CD4-positive, alpha-beta T cell (primary cell): ENCODE data around the gene ATP5PO. TPM values are rescaled to one million over a fixed set of nuclear protein-coding genes. Genes with fewer than 3 reads are reported as not detected.
A peak's percentile ranks its signal among the peaks of the same experiment; 100 is the strongest.

Source experiments
- ATAC-seq: fragments of 200-7000 bp; cut with Tn5 transposase; one replicate; pipeline ENCODE4 v1.10.0; 2022; ENCODE audit warnings: mild to moderate bottlenecking; ENCODE audit not compliant: poor library complexity
- CTCF ChIA-PET: fragments of 350-600 bp; sonication (Branson Sonifier 250); formaldehyde crosslinking; loops from one replicate; lab custom pipeline; 2021; ENCODE audit warnings: antibody characterized with exemption, inconsistent platforms; lab: Charles Lee
- POLR2A ChIA-PET: fragments of 350-600 bp; sonication (Branson Sonifier 250); formaldehyde crosslinking; loops from one replicate; lab custom pipeline; 2021; ENCODE audit warnings: antibody characterized with exemption, inconsistent platforms; lab: Charles Lee
- DNase-seq, 14 experiments: peaks; one replicate each; pipeline ENCODE4 v3.0.0-alpha.2; 2013 to 2020; ENCODE audit warnings: mixed read lengths in 2 of 14
- H3K27ac ChIP-seq, 2 donors: one replicate each; pipeline versions ENCODE4 v1.5.1 to v1.7.0; 2013; ENCODE audit warnings: low read length in 2 of 2, low read depth in 1 of 2, mild to moderate bottlenecking in 1 of 2
- H3K27me3 ChIP-seq, 2 experiments: 1 replicate in 1 of 2; 2 replicates in 1 of 2; pipeline versions ENCODE4 v1.6.1 to v1.7.0; 2013; ENCODE audit warnings: low read length in 2 of 2, control low read depth in 1 of 2, mild to moderate bottlenecking in 1 of 2, moderate library complexity in 1 of 2; ENCODE audit not compliant: insufficient read depth in 2 of 2, control insufficient read depth in 1 of 2
- H3K36me3 ChIP-seq: one replicate; pipeline ENCODE4 v1.6.1; 2013; ENCODE audit warnings: low read length, control low read depth; ENCODE audit not compliant: insufficient read depth
- H3K4me1 ChIP-seq: one replicate; pipeline ENCODE4 v1.6.1; 2013; ENCODE audit warnings: low read length, control low read depth; ENCODE audit not compliant: insufficient read depth
- H3K4me3 ChIP-seq: one replicate; pipeline ENCODE4 v1.5.1; 2013; ENCODE audit warnings: mild to moderate bottlenecking, low read length, moderate library complexity
- H3K9me3 ChIP-seq, 2 experiments: 1 replicate in 1 of 2; 2 replicates in 1 of 2; pipeline versions ENCODE4 v1.6.1 to v1.7.0; 2013; ENCODE audit warnings: low read length in 2 of 2, mild to moderate bottlenecking in 2 of 2, control low read depth in 1 of 2, moderate library complexity in 1 of 2; ENCODE audit not compliant: control insufficient read depth in 1 of 2, insufficient read depth in 1 of 2
- H3K27ac Mint-ChIP-seq: one replicate; pipeline ENCODE4 v1.8.0; 2020; ENCODE audit warnings: mixed read lengths
- H3K27me3 Mint-ChIP-seq: one replicate; pipeline ENCODE4 v1.8.0; 2021; ENCODE audit warnings: mixed read lengths
- H3K36me3 Mint-ChIP-seq: one replicate; pipeline ENCODE4 v1.8.0; 2021; ENCODE audit warnings: low read depth, mixed read lengths
- H3K4me1 Mint-ChIP-seq: one replicate; pipeline ENCODE4 v1.8.0; 2021; ENCODE audit warnings: low read depth, mixed read lengths
- H3K4me3 Mint-ChIP-seq: one replicate; pipeline ENCODE4 v1.8.0; 2020; ENCODE audit warnings: mild to moderate bottlenecking, mixed read lengths
- H3K9me3 Mint-ChIP-seq: one replicate; pipeline ENCODE4 v1.8.0; 2020; ENCODE audit warnings: mixed read lengths
- CTCF ChIP-seq: fragments of 200-600 bp; IDR thresholded peaks from one replicate; pipeline ENCODE4 v1.8.0; 2022; ENCODE audit warnings: antibody characterized with exemption, mild to moderate bottlenecking
- intact Hi-C, 2 experiments: fragments of 100-400 bp; cut with DNase I in 1 of 2; cut with micrococcal nuclease in 1 of 2; formaldehyde crosslinking; loops; one replicate each; pipeline versions ENCODE4 v1.15.1 to v1.9.0; 2023 to 2025; cut with DNase I, micrococcal nuclease
- polyA plus RNA-seq, 2 donors: library from polyadenylated mRNA; unstranded; fragments of 120-200 nt; gene quantifications; one replicate each; pipeline ENCODE4 v1.2.1, GENCODE V29; 2013
- total RNA-seq, 174 experiments: library from RNA in 2 of 174; stranded (reverse) in 2 of 174; gene quantifications; one replicate each; pipeline ENCODE4 v1.2.3 and lab custom pipeline; 2021 to 2026

Gene ATP5PO
- total RNA-seq = 100 to 1,000 TPM; 143 to 149 TPM
- 209 TPM for polyA plus RNA-seq (2013, experiment 1 of 2)
- 170 TPM for polyA plus RNA-seq (2013, experiment 2 of 2)
- 16.6 to 46.3 (median 28.5) reads per million in 172 experiments for total RNA-seq (lab: John Stamatoyannopoulos, UW)

- TF ChIP-seq CTCF = no peak
- Histone ChIP-seq H3K27me3 (no peaks in the 10 kb centered on the region), H3K9me3 (no peaks in the 10 kb centered on the region), H3K36me3 (peaks cover 28% of the 10 kb centered on the region), H3K4me3 (peak within 1 kb of the TSS; percentile 75), H3K4me1 (peaks cover 19% of the 10 kb centered on the region), H3K27ac (peak within 1 kb of the TSS; percentile 37 to 66)
- no peaks in the 10 kb centered on the region for H3K9me3 Mint-ChIP-seq
- peak within 1 kb of the TSS; percentile 97 for H3K4me3 Mint-ChIP-seq
- no peaks in the 10 kb centered on the region for H3K27me3 Mint-ChIP-seq
- H3K27ac Mint-ChIP-seq = peak within 1 kb of the TSS; percentile 92
- intact Hi-C loops = loop anchor here in 1 of 2 experiments (1.0 to 10.0 kb wide), 2 partner anchors 271 to 700 kb away; partner anchors contain the start of genes CRYZL1, ITSN1 and RCAN1
- H3K4me1 Mint-ChIP-seq = peaks cover 38% of the 10 kb centered on the region
- ChIA-PET POLR2A (interaction anchor here (1.4 to 1.7 kb wide), 2 partner anchors 16 to 32 kb away, joined by 3 to 8 read pairs; no protein-coding TSS in a partner anchor), CTCF (interaction anchor here (1.3 to 3.4 kb wide), 2 partner anchors 8 to 174 kb away, joined by 3 to 17 read pairs; no protein-coding TSS in a partner anchor)
- ATAC-seq = peak; percentile 99
- H3K36me3 Mint-ChIP-seq = peaks cover 46% of the 10 kb centered on the region
- DNase-seq = peak; percentile 89 to 98 (median 94)
Observed at GRCh38 chr21:33915368-33916199, at the start of gene ATP5PO. Gene ATP5PO (minus strand): TSS chr21:33915804. CDS start chr21:33915763, 41 bp downstream.

DNA sequence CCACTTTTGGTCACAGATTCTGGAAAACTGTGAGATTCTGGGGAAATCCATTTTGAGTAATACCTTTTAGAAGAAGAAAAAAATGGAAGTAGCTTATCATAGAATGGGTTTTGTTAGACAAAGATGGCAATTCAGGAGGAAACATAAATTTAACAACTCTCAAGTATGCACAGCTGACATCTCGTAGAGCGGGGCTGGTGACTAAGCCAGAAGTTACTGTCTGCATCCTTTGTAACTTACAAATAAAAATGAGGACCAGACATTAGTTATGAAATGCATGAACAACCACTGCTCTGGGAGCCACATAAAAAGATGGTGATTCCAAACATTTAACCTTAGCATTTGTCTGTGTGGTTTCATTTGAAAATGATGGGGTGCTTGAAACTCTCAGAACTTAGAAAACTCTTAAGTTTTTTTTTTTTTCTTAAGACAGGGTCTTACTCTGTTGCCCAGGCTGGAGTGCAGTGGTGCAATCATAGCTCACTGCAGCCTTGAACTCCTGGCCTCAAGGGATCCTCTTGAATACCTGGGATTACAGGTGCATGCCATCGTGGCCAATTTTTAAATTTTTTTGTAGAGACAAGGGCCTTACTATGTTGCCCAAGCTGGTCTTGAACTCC lies 49.2 kb upstream of the ATP5PO start:
- ATAC-seq = no peak
- H3K4me3 Mint-ChIP-seq = no peak overlapping the region
- TF ChIP-seq CTCF = no peak
- peaks cover 0 to 6% of the 10 kb centered on the region in 2 experiments for H3K9me3 ChIP-seq
- no peaks in the 10 kb centered on the region for H3K9me3 Mint-ChIP-seq
- POLR2A ChIA-PET = interaction anchor here (1.6 to 3.5 kb wide), 2 partner anchors 16 to 41 kb away, joined by 4 to 18 read pairs; no protein-coding TSS in a partner anchor
- no peak overlapping the region for H3K27ac Mint-ChIP-seq
- CTCF ChIA-PET = interaction anchor here (1.1 kb wide), 1 partner anchor 15 kb away, joined by 3 read pairs; no protein-coding TSS in a partner anchor
- no peaks in the 10 kb centered on the region for H3K27me3 Mint-ChIP-seq
- no peak overlapping the region for H3K27ac ChIP-seq
- H3K4me1 Mint-ChIP-seq = peaks cover 33% of the 10 kb centered on the region
- peaks cover 6% of the 10 kb centered on the region for H3K4me1 ChIP-seq
- no peak for DNase-seq
- H3K4me3 ChIP-seq = no peak overlapping the region
- peaks cover 44% of the 10 kb centered on the region for H3K36me3 ChIP-seq
- intact Hi-C loops = no loop called here
- H3K36me3 Mint-ChIP-seq = peaks cover 68% of the 10 kb centered on the region
- H3K27me3 ChIP-seq = no peaks in the 10 kb centered on the region

DNA sequence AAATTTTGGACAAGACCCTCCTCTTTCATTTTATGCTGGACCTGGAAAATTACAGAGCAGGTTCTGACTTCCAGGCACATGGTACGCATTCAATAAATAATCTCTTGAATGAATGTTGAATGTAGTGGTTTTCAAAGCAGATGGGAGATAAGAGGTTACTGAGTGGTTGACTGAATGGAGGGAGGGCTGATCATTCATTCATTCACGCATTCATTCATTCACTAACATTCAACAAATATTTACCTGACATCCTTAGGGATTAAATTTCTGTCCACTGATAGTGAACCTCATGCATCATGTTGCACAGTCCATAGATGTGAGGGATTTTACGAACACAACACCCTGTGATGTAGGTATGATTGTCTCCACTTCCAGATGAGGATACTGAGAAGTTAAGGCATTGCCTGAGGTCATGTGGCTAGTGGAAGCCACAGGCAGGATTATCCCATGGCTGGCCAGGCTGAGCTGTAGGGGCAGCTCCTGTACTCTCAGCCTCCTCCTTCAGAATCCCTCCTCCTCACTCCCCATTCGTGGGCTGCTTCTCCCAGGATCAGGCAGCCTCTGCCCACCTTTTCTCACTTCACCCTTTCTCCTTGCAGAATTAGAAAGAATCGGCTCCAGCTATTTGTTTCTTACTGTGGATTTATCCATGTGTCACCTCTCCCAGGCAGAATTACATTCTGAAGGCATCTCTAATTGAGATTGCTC lies 48.4 kb upstream of the ATP5PO start:
- ATAC-seq (no peak), DNase-seq (no peak)
- H3K27me3 Mint-ChIP-seq = no peaks in the 10 kb centered on the region
- POLR2A ChIA-PET = interaction anchor here (0.9 to 3.5 kb wide), 2 partner anchors 15 to 32 kb away, joined by 3 to 18 read pairs; no protein-coding TSS in a partner anchor
- peaks cover 6% of the 10 kb centered on the region for H3K4me1 ChIP-seq
- H3K4me1 Mint-ChIP-seq = peaks cover 29% of the 10 kb centered on the region
- peaks cover under 1 to 6% of the 10 kb centered on the region in 2 experiments for H3K9me3 ChIP-seq
- H3K36me3 Mint-ChIP-seq = peaks cover 68% of the 10 kb centered on the region
- no peak overlapping the region for H3K4me3 Mint-ChIP-seq
- CTCF ChIA-PET = interaction anchor here (1.0 to 1.1 kb wide), 2 partner anchors 15 to 40 kb away, joined by 3 to 5 read pairs; no protein-coding TSS in a partner anchor
- H3K27me3 ChIP-seq = no peaks in the 10 kb centered on the region
- no peak overlapping the region for H3K4me3 ChIP-seq
- intact Hi-C loops = no loop called here
- no peak for TF ChIP-seq CTCF
- H3K36me3 ChIP-seq = peaks cover 36% of the 10 kb centered on the region
- peaks cover 1% of the 10 kb centered on the region for H3K9me3 Mint-ChIP-seq
- H3K27ac ChIP-seq = no peak overlapping the region
- H3K27ac Mint-ChIP-seq = no peak overlapping the region
